Left kidney (tissue), 2 donors: ENCODE data around the gene PHC2. TPM values are rescaled to one million over a fixed set of nuclear protein-coding genes. Genes with fewer than 3 reads are reported as not detected.

Experiments
- DNase-seq: peaks from one replicate; pipeline ENCODE4 v3.0.0-alpha.2; 2013
- polyA plus RNA-seq: library from polyadenylated mRNA; unstranded; fragments of 120-200 nt; gene quantifications from one replicate; pipeline ENCODE4 v1.2.1, GENCODE V29; 2013; ENCODE audit not compliant: insufficient read length

The PHC2 gene
- polyA plus RNA-seq, 1 donor: 103 TPM

- DNase-seq: no peak
Observed at GRCh38 chr1:33350611-33351280, 80.1 kb downstream of the PHC2 start.

- DNase-seq: peak; percentile 81
Observed at GRCh38 chr1:33349778-33350610, 80.9 kb downstream of the PHC2 start.

GRCh38 chr1:33349081-33349759 lies 81.7 kb downstream of the PHC2 start:
- no peak for DNase-seq

GRCh38 chr1:33348676-33349080 lies 82.2 kb downstream of the PHC2 start:
- no peak for DNase-seq

GRCh38 chr1:33348194-33348593 lies 82.7 kb downstream of the PHC2 start:
- DNase-seq: no peak

GRCh38 chr1:33347650-33347992 lies 83.3 kb downstream of the PHC2 start:
- DNase-seq: no peak

GRCh38 chr1:33346927-33347649 lies 83.8 kb downstream of the PHC2 start:
- no peak for DNase-seq

- DNase-seq: no peak
Observed at GRCh38 chr1:33346533-33346926, 84.4 kb downstream of the PHC2 start.

GRCh38 chr1:33344896-33345560 lies 85.9 kb downstream of the PHC2 start:
- DNase-seq: no peak

- no peak for DNase-seq
Observed at GRCh38 chr1:33343539-33343938, 87.4 kb downstream of the PHC2 start.

- DNase-seq: peak; percentile 77
Observed at GRCh38 chr1:33342041-33342723, 88.7 kb downstream of the PHC2 start.

GRCh38 chr1:33341190-33341589 lies 89.7 kb downstream of the PHC2 start:
- no peak for DNase-seq

- no peak for DNase-seq
Observed at GRCh38 chr1:33339413-33339812, 91.5 kb downstream of the PHC2 start.

- DNase-seq: no peak
Observed at GRCh38 chr1:33338440-33339211, 92.3 kb downstream of the PHC2 start.

- DNase-seq: no peak
Observed at GRCh38 chr1:33338048-33338439, 92.9 kb downstream of the PHC2 start.

GRCh38 chr1:33337441-33337840 lies 93.5 kb downstream of the PHC2 start:
- no peak for DNase-seq

- DNase-seq: no peak
Observed at GRCh38 chr1:33336580-33336979, 94.3 kb downstream of the PHC2 start.

- DNase-seq: no peak
Observed at GRCh38 chr1:33335020-33335419, 95.9 kb downstream of the PHC2 start.

GRCh38 chr1:33334081-33334552 lies 96.8 kb downstream of the PHC2 start:
- DNase-seq: no peak

- no peak for DNase-seq
Observed at GRCh38 chr1:33332881-33333280, 98.0 kb downstream of the PHC2 start.
